Peyer's patch (tissue), 4 donors: ENCODE measurements around the gene FKBP10.

ENCODE experiments used
- CTCF ChIP-seq, 6 experiments: fragments of 450-650 bp in 4 of 6; fragments of 200-600 bp in 2 of 6; sonication (generic) in 1 of 6; IDR thresholded peaks; one replicate each; pipeline ENCODE4 v1.5.1; 2017 to 2019; ENCODE audit warnings: antibody characterized with exemption in 6 of 6, mild to moderate bottlenecking in 3 of 6, moderate library complexity in 1 of 6
- POLR2A ChIP-seq, 2 donors: fragments of 450-650 bp; IDR thresholded peaks; one replicate each; pipeline ENCODE4 v1.5.1; 2017; ENCODE audit warnings: antibody characterized with exemption in 2 of 2, mild to moderate bottlenecking in 2 of 2, moderate library complexity in 2 of 2

- TF ChIP-seq CTCF (IDR thresholded peaks at IDR 0.05) = no peak
- peak; percentile 44 to 85 for TF ChIP-seq POLR2A (IDR thresholded peaks at IDR 0.05)
Observed at GRCh38 chr17:41792845-41793783, 19.7 kb upstream of the FKBP10 start.
